ENCODE data around the gene PPP1R12B.
"Not testable (repeated sequence)": the region's sequence is repeated elsewhere in the genome, so short reads cannot be mapped to it uniquely, and the experiment has no call there.

Gene PPP1R12B

GRCh38 chr1:202456372-202457169 lies 108.1 kb downstream of the PPP1R12B start:
- not testable (repeated sequence) for DNase-seq

GRCh38 chr1:202458651-202459050 lies 110.2 kb downstream of the PPP1R12B start:
- DNase-seq, result not testable (repeated sequence)

DNA sequence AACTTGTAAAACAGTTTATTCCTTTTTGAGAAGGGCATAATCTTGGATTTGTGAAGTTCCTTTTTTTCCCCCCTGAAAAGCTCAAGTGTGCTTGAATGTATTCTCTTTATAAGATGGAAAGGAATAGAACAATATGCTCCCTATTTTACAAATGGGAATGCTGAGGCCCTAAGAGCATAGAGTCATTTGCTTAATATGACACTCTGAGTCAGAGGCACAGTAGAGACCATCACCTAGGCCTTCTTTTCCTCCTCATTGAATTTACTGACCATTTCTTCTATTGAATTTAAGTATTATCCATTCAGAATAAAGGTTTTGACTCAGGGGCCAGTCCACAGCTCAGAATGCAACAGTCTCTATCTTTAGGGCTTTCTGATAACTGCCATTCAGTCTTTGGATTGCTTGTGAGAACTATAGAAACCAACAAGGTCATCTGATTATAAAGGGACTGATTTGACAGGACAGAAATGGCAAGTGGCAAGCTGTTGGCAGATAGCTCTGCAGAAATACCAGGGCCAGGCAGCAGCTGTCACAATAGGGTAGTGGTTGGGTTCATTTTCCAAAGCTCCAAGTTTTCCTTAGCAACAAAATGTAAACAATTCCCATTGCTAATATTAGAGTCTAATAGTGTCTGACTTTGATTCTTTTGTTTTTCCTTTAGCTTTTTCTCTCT lies 111.1 kb downstream of the PPP1R12B start:
- DNase-seq, result not testable (repeated sequence)

DNA sequence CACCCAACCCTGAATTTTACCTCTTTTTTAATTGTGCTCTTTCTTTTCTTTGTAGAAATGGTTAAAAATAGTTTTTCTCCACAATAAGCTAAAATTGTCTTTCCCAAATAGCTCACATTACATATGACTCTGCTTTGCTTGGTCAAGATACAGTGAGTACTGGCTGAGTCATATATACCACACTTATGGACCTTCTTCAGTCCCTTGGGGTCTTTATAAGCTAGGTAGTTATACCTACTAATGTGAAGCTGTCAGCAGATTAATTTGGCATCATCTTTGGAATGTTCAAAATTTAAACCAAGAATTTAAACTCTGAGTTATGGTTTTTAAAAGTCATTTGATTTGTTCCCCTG lies 111.6 kb downstream of the PPP1R12B start:
- not testable (repeated sequence) for DNase-seq

GRCh38 chr1:202462342-202463076 lies 114.0 kb downstream of the PPP1R12B start:
- DNase-seq, result no peak

DNA sequence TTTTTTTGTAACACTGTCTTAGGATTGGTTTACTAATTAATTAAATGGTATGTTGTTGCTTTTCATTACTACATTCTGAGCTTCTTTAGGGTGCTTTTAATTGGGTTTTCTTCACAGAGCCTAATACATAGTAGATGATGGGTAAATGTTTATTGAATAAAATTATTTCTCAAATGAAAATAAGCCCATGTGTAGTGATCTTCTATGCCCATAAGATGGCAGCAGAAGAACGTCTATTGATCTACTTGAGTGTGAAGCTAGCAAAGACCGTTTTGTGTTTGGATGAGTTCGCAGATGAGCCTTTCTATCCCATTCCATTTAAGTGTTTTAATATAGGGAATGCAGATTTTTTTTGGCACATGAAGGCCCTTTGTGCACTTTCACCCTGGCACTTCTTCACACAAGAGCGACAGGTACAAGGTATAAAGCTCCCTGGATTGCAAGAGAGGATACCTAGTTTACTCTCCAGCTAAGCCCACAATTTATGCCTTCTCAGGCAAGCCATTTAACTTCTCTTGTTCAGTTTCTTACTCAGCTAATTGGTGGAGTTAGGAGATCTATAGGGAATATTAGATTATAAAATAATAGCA lies 115.7 kb downstream of the PPP1R12B start:
- peak; percentile 7 for DNase-seq

DNA sequence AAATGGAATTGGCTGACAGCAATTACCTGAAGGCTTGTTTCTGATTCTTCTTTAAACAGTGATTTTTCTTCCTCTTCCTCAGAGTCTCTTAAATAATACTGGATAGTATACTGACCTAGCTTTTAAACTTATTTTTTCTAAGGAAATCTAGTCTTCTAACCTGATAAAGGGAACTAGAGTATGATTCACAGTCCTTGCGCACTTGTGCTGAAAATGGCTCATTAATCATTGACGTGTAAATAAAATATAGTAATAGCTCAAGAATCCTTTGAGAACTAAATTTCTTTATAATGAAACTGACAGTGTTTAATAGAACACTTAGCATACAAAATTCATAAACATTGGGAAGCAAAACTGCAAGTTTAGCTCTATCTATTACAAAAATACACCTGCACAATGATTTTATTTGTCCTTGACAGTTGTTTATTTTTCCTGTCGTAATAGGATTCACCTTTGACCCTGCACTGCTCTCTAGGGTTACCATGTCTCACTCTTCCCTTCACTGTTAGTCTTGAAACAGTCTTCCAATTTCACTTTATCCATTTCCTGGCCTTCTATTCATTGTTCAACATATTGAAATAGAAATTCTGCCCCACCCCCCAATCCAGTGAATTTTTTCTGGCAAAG lies 117.3 kb downstream of the PPP1R12B start:
- not testable (repeated sequence) for DNase-seq

GRCh38 chr1:202466339-202466738 lies 117.8 kb downstream of the PPP1R12B start:
- DNase-seq, result not testable (repeated sequence)

DNA sequence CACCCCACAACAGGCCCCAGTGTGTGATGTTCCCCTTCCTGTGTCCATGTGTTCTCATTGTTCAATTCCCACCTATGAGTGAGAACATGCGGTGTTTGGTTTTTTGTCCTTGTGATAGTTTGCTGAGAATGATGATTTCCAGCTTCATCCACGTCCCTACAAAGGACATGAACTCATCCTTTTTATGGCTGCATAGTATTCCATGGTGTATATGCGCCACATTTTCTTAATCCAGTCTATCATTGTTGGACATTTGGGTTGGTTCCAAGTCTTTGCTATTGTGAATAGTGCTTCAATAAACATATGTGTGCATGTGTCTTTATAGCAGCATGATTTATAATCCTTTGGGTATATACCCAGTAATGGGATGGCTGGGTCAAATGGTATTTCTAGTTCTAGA lies 118.9 kb downstream of the PPP1R12B start:
- DNase-seq, result not testable (repeated sequence)

DNA sequence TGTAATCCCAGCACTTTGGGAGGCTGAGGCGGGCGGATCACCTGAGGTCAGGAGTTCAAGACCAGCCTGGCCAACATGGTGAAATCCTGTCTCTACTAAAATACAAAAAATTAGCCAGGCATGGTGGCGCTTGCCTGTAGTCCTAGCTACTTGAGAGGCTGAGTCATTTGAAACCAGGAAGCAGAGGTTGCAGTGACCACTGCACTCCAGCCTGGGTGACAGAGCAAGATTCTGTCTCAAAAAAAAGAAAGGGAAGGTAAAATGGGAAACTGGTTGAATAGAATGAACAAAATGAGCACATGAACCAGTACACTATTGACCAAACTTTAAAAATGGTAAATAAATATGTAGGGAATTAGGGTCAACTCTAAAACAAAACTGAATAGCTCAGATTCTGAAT lies 120.2 kb downstream of the PPP1R12B start:
- not testable (repeated sequence) for DNase-seq

DNA sequence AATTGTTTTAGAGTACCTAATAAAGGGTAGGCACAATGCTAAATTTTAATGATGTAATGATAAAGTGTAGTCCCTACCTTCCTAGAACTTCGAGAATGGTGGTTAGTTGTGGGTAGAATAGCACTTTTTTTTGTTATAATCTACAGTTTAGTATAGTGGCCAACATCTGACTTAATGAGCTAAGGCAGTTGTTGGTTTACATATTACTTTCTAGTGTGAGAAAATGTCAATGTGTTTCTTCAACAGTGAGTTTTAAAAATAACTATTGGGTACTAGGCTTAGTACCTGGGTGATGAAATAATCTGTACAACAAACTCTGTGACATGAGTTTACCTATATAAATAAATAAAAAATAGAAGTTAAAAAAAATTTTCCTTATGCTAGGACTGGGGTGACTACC lies 120.6 kb downstream of the PPP1R12B start:
- DNase-seq, result not testable (repeated sequence)

GRCh38 chr1:202471246-202471645 lies 122.7 kb downstream of the PPP1R12B start:
- no peak for DNase-seq

GRCh38 chr1:202472347-202473124 lies 124.0 kb downstream of the PPP1R12B start:
- DNase-seq, result not testable (repeated sequence)

GRCh38 chr1:202473266-202474045 lies 125.0 kb downstream of the PPP1R12B start:
- DNase-seq, result not testable (repeated sequence)

- not testable (repeated sequence) for DNase-seq
Measured at GRCh38 chr1:202479661-202480060, 131.2 kb downstream of the PPP1R12B start.

DNA sequence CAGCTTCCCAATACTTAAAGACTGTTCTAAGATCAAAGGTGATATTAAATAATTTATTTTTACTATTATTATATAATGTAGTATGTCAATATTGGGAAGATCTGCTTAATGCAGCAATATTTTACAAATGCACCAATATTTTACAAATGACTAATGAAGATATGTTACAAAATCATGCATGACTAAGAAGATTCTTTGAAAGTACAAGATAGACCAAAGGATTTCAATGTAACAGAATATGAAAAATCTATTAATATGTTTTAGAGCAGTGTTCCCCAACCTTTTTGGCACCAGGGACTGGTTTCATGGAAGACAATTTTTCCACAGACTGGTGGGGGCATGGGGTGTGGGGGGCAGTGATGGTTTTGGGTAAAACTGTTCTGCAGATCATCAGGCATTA lies 132.1 kb downstream of the PPP1R12B start:
- DNase-seq, result not testable (repeated sequence)

GRCh38 chr1:202483362-202483761 lies 134.9 kb downstream of the PPP1R12B start:
- not testable (repeated sequence) for DNase-seq

DNA sequence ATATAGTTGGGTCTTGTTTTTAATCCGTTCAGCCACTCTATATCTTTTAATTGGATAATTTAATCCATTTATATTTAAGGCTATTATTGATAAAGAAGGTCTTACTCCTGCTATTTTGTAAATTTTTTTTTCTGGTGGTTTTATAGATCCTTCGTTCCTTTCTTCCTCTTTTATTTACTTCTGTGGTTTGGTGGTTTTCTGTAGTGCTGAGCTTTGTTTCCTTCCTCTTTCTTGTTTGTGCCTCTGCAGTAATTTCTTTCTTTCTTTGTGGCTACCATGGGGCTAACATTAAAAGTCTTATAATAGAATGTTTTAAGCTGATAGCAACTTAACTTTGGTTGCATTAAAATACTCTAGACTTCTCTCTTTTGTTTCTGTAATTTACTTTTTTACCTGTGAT lies 135.5 kb downstream of the PPP1R12B start:
- not testable (repeated sequence) for DNase-seq

GRCh38 chr1:202484820-202485219 lies 136.3 kb downstream of the PPP1R12B start:
- DNase-seq, result not testable (repeated sequence)

- not testable (repeated sequence) for DNase-seq
Measured at GRCh38 chr1:202488178-202488649, 139.7 kb downstream of the PPP1R12B start.

DNA sequence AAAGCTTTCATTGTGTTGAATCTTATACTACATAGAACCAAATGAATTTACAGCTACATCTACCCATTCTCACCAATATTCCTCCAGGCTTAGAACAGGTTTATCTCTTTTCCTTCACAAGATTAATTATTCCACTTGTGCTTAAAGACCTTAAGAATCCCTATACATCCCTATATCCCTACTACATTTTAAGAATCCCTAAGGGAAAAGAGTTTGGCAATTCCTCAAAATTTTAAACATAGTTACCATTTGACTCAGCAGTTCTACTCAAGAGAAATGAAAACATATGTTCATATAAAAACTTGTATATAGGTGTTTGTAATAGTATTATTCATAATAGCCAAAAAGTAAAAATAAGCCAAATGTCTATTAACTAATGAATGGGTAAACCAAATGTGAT lies 140.6 kb downstream of the PPP1R12B start:
- not testable (repeated sequence) for DNase-seq

All from SHP77 treated with DMSO at 0.1 percent for 48 hours (cell line).